ENCODE results near the gene TIMM29. TPM values are rescaled to one million over a fixed set of nuclear protein-coding genes. Genes with fewer than 3 reads are reported as not detected.
"Not testable (repeated sequence)": the region's sequence is repeated elsewhere in the genome, so short reads cannot be mapped to it uniquely, and the experiment has no call there.

Gene TIMM29
- total and polyA plus RNA-seq, 5 donors from 2014 or later: 21.8 to 38.3 (median 31.7) TPM

GRCh38 chr19:10936661-10937084 is 8.1 kb downstream of the TIMM29 start:
- Histone ChIP-seq H3K27ac (ENCODE audit: insufficient read depth, low read length, poor library complexity, severe bottlenecking) (no peak overlapping the region), H3K9me3 (ENCODE audit: control insufficient read depth in 2 of 2, low read length in 2 of 2) (no peaks in the 10 kb centered on the region), H3K36me3 (ENCODE audit: control insufficient read depth, insufficient read depth, low read length) (peaks cover 2% of the 10 kb centered on the region), H3K4me1 (ENCODE audit: control insufficient read depth, insufficient read depth, low read length, poor library complexity, severe bottlenecking) (no peaks in the 10 kb centered on the region), H3K27me3 (ENCODE audit: control insufficient read depth, insufficient read depth, low read length) (no peaks in the 10 kb centered on the region), H3K4me3 (ENCODE audit: low read depth, low read length) (no peak overlapping the region)
- Mint-ChIP-seq H3K4me3 (peak overlapping the region in 3 of 4 donors; percentile 15 to 52 (median 34)), H3K4me1 (peaks cover 0 to 9% (median 5%) of the 10 kb centered on the region in 4 donors), H3K27me3 (no peaks in the 10 kb centered on the region), H3K9me3 (no peaks in the 10 kb centered on the region), H3K36me3 (peaks cover 3% of the 10 kb centered on the region), H3K27ac (no peak overlapping the region)
- DNase-seq (peak; percentile 22 to 69 (median 62)), ATAC-seq (ENCODE audit: low read depth in 2 of 2) (peak; percentile 67 to 85)

GRCh38 chr19:10941649-10942048 is 13.0 kb downstream of the TIMM29 start:
- not testable (repeated sequence) for H3K4me3 ChIP-seq (ENCODE audit: low read depth, low read length); H3K4me1 ChIP-seq (ENCODE audit: control insufficient read depth, insufficient read depth, low read length, poor library complexity, severe bottlenecking); H3K4me3 Mint-ChIP-seq; H3K9me3 ChIP-seq (ENCODE audit: control insufficient read depth in 2 of 2, low read length in 2 of 2); H3K36me3 ChIP-seq (ENCODE audit: control insufficient read depth, insufficient read depth, low read length); H3K27me3 Mint-ChIP-seq; ATAC-seq (ENCODE audit: low read depth in 2 of 2); H3K9me3 Mint-ChIP-seq; H3K27me3 ChIP-seq (ENCODE audit: control insufficient read depth, insufficient read depth, low read length); H3K27ac ChIP-seq (ENCODE audit: insufficient read depth, low read length, poor library complexity, severe bottlenecking); DNase-seq; H3K27ac Mint-ChIP-seq; H3K36me3 Mint-ChIP-seq
- H3K4me1 Mint-ChIP-seq: peaks cover 3 to 11% (median 8%) of the 10 kb centered on the region in 4 donors

- not testable (repeated sequence) for H3K27me3 ChIP-seq (ENCODE audit: control insufficient read depth, insufficient read depth, low read length); H3K27me3 Mint-ChIP-seq
Measured at GRCh38 chr19:10943412-10943811, 14.8 kb downstream of the TIMM29 start.

GRCh38 chr19:10945264-10945663 is 16.7 kb downstream of the TIMM29 start:
- Histone ChIP-seq H3K36me3 (ENCODE audit: control insufficient read depth, insufficient read depth, low read length) (no peaks in the 10 kb centered on the region), H3K9me3 (ENCODE audit: control insufficient read depth in 2 of 2, low read length in 2 of 2) (no peaks in the 10 kb centered on the region), H3K4me3 (ENCODE audit: low read depth, low read length) (no peak overlapping the region), H3K27ac (ENCODE audit: insufficient read depth, low read length, poor library complexity, severe bottlenecking) (no peak overlapping the region), H3K27me3 (ENCODE audit: control insufficient read depth, insufficient read depth, low read length) (no peaks in the 10 kb centered on the region), H3K4me1 (ENCODE audit: control insufficient read depth, insufficient read depth, low read length, poor library complexity, severe bottlenecking) (no peaks in the 10 kb centered on the region)
- DNase-seq (no peak), ATAC-seq (ENCODE audit: low read depth in 2 of 2) (no peak)
- H3K36me3 Mint-ChIP-seq: no peaks in the 10 kb centered on the region
- H3K27ac Mint-ChIP-seq: no peak overlapping the region
- no peak overlapping the region for H3K4me3 Mint-ChIP-seq
- peaks cover 3 to 7% (median 6%) of the 10 kb centered on the region in 4 donors for H3K4me1 Mint-ChIP-seq
- H3K27me3 Mint-ChIP-seq: no peaks in the 10 kb centered on the region
- H3K9me3 Mint-ChIP-seq: no peaks in the 10 kb centered on the region

More at GRCh38 chr19:10943412-10943811, 14.8 kb downstream of the TIMM29 start:
- H3K9me3 Mint-ChIP-seq; H3K36me3 Mint-ChIP-seq; H3K27ac ChIP-seq (ENCODE audit: insufficient read depth, low read length, poor library complexity, severe bottlenecking); H3K36me3 ChIP-seq (ENCODE audit: control insufficient read depth, insufficient read depth, low read length); H3K4me1 Mint-ChIP-seq; ATAC-seq (ENCODE audit: low read depth in 2 of 2); H3K4me3 Mint-ChIP-seq; H3K4me1 ChIP-seq (ENCODE audit: control insufficient read depth, insufficient read depth, low read length, poor library complexity, severe bottlenecking); H3K9me3 ChIP-seq (ENCODE audit: control insufficient read depth in 2 of 2, low read length in 2 of 2); H3K27ac Mint-ChIP-seq; DNase-seq; H3K4me3 ChIP-seq (ENCODE audit: low read depth, low read length): not testable (repeated sequence)

GRCh38 chr19:10946958-10947657 is 18.5 kb downstream of the TIMM29 start:
- no peak for DNase-seq
- Histone ChIP-seq H3K36me3 (ENCODE audit: control insufficient read depth, insufficient read depth, low read length) (no peaks in the 10 kb centered on the region), H3K27ac (ENCODE audit: insufficient read depth, low read length, poor library complexity, severe bottlenecking) (no peak overlapping the region), H3K27me3 (ENCODE audit: control insufficient read depth, insufficient read depth, low read length) (no peaks in the 10 kb centered on the region), H3K4me3 (ENCODE audit: low read depth, low read length) (no peak overlapping the region), H3K4me1 (ENCODE audit: control insufficient read depth, insufficient read depth, low read length, poor library complexity, severe bottlenecking) (no peaks in the 10 kb centered on the region), H3K9me3 (ENCODE audit: control insufficient read depth in 2 of 2, low read length in 2 of 2) (no peaks in the 10 kb centered on the region)
- Mint-ChIP-seq H3K27ac (no peak overlapping the region), H3K36me3 (no peaks in the 10 kb centered on the region), H3K4me3 (no peak overlapping the region), H3K4me1 (peaks cover 1 to 4% (median 2%) of the 10 kb centered on the region in 4 donors), H3K9me3 (no peaks in the 10 kb centered on the region), H3K27me3 (no peaks in the 10 kb centered on the region)
- no peak for ATAC-seq (ENCODE audit: low read depth in 2 of 2)

GRCh38 chr19:10952809-10953208 is 24.2 kb downstream of the TIMM29 start:
- no peak for DNase-seq
- Mint-ChIP-seq H3K27me3 (no peaks in the 10 kb centered on the region), H3K4me1 (no peaks in the 10 kb centered on the region), H3K27ac (no peak overlapping the region), H3K36me3 (no peaks in the 10 kb centered on the region), H3K4me3 (no peak overlapping the region), H3K9me3 (no peaks in the 10 kb centered on the region)
- Histone ChIP-seq H3K4me3 (ENCODE audit: low read depth, low read length) (no peak overlapping the region), H3K9me3 (ENCODE audit: control insufficient read depth in 2 of 2, low read length in 2 of 2) (no peaks in the 10 kb centered on the region), H3K36me3 (ENCODE audit: control insufficient read depth, insufficient read depth, low read length) (no peaks in the 10 kb centered on the region), H3K27ac (ENCODE audit: insufficient read depth, low read length, poor library complexity, severe bottlenecking) (no peak overlapping the region), H3K4me1 (ENCODE audit: control insufficient read depth, insufficient read depth, low read length, poor library complexity, severe bottlenecking) (no peaks in the 10 kb centered on the region), H3K27me3 (ENCODE audit: control insufficient read depth, insufficient read depth, low read length) (no peaks in the 10 kb centered on the region)
- no peak for ATAC-seq (ENCODE audit: low read depth in 2 of 2)

- H3K36me3 ChIP-seq (ENCODE audit: control insufficient read depth, insufficient read depth, low read length); H3K9me3 Mint-ChIP-seq; DNase-seq; H3K36me3 Mint-ChIP-seq; ATAC-seq (ENCODE audit: low read depth in 2 of 2); H3K27me3 ChIP-seq (ENCODE audit: control insufficient read depth, insufficient read depth, low read length); H3K4me3 ChIP-seq (ENCODE audit: low read depth, low read length); H3K27me3 Mint-ChIP-seq; H3K9me3 ChIP-seq (ENCODE audit: control insufficient read depth in 2 of 2, low read length in 2 of 2): not testable (repeated sequence)
- peaks cover 35% of the 10 kb centered on the region for H3K4me1 ChIP-seq (ENCODE audit: control insufficient read depth, insufficient read depth, low read length, poor library complexity, severe bottlenecking)
- Mint-ChIP-seq H3K4me1 (peaks cover 10 to 39% (median 23%) of the 10 kb centered on the region in 4 donors), H3K4me3 (peak overlapping the region; percentile 32 to 98 (median 88)), H3K27ac (peak overlapping the region in 2 of 3 donors; percentile 82 to 94)
- H3K27ac ChIP-seq (ENCODE audit: insufficient read depth, low read length, poor library complexity, severe bottlenecking): peak overlapping the region; percentile 90
Measured at GRCh38 chr19:10959277-10959968, 30.8 kb downstream of the TIMM29 start.

Data from CD4-positive, CD25-positive, alpha-beta regulatory T cell (primary cell).